Activated CD4-positive, CD25-positive, alpha-beta regulatory T cell (primary cell): ENCODE results near the gene PPIL4.
A peak's percentile ranks its signal among the peaks of the same experiment; 100 is the strongest.
"Not testable (repeated sequence)": the region's sequence is repeated elsewhere in the genome, so short reads cannot be mapped to it uniquely, and the experiment has no call there.

Experiments used
- DNase-seq, 4 experiments: peaks; one replicate each; lab custom pipeline; 2025; lab: John Stamatoyannopoulos, UW

The PPIL4 gene

DNA sequence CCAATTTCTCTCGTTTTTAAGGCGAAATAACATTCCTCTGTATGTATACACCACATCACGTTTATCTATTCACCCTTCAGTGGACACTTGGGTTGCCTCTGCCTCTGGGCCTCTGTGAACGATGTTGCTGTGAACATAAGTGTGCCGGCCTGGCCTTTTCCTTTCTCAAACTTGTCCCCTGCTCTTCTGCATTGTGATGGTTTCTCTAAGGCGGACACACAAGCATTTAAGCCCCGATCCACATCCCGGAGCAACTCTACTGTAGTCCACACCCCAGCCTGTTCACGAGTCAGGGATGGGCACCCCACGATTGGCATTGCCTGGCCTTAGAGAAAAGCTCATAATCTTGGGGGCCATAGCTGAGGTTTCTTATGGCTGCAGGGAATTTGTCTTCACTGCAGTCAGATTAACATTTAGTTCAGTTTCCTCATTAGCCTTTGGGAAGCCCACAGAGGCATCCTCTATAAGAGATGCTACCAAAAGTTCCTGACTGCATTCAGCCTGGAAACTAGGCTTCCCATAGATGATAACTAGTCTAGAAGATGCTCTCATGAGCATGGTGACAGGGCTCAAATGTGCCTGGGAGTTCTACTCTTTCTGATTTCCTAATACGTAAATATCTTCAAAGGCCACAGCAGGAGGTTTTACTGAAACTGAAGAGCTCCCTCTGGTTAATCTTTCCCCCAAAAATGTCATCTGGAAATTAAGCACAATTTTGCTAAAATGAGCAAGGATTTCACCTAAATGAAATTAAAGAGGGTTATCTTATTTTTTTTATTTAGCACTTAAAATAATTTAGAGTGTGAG is 61.8 kb downstream of the PPIL4 start:
- no peak for DNase-seq

DNA sequence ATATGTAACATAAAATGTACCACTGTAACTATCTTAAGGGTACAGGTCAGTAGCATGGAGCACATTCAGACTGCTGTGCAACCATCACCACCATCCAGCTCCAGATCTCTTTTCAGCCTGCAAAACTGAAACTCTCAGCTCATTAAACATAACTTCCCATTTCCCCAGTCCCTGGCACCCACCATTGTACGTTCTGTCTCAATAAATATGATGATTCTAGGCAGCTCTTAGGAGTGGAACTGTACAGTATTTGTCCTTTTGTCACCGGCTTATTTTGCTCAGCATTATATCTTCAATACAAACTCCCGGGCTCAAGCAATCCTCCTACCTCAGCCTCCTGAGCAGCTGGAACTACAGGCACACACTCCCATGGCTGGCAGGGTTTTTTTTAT is 62.5 kb downstream of the PPIL4 start:
- no peak for DNase-seq

DNA sequence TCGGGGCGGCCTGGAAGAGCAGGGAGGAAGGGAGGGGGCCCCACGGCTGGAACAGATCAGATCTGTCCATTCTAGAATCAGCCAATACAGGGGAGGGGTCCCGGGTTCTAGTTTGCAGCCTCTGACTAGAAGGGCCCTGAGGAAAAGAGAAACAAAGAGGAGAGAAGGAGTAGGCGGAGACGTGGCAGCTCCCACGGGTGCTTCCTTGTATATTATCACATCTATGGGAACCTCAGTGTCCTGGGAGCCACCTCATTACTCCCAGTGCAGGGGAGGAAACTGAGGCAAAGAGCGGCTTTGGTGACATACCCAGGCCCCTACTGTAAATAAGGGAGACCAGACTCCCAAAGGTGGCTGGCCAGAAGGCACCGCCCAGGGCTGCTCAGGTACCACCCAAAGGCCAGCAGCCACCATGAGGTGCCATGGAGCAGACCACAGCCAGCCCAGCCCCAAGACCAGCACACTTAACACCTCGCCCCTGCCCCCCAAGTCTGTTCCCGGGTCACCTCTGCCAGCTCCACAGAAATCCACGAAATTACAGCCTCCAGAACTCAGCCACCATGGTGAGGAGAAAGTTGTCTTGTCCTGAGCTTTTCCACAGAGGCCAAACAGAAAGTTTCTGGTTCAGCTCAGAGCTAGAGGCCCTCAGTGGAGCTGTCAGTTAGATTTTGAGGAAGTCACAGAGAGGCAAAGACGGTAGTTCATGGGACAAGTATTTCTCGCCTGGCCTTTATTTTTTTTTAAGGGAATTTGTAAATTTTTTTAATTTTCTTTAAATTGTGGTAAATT is 63.1 kb downstream of the PPIL4 start:
- no peak for DNase-seq

DNA sequence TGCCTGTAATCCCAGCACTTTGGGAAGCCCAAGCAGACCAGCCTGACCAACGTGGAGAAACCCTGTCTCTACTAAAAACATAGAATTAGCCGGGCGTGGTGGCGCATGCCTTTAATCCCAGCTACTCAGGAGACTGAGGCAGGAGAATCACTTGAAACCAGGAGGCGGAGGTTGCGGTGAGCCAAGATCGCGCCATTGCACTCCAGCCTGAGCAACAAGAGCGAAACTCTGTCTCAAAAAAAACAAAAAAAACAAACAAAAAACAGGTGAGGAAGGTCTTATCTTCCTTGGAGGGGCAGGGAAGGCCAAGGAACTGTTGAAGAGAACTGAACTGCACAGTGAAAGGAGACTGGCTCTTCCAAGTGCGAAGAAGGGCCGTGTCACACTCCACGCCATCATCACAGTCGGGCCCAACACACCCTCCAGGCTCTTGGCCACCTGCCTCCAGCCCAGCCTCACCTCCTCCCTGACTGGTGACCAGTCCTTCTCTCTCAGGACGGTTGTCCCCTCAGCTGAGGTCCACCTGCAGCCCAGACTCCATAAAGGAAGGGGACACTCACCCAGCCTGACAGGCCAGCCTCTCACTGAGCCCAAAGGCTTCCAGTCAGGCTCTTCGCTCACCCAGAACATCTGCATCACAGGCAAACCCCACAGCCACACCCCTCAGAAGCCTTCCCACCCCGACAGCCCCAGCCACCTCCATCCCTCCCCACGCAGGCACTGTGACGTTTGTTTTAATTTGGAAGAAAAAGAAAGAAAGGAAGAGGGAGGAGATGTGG is 65.2 kb downstream of the PPIL4 start:
- peak in 1 of 4 experiments; percentile 11 for DNase-seq

DNA sequence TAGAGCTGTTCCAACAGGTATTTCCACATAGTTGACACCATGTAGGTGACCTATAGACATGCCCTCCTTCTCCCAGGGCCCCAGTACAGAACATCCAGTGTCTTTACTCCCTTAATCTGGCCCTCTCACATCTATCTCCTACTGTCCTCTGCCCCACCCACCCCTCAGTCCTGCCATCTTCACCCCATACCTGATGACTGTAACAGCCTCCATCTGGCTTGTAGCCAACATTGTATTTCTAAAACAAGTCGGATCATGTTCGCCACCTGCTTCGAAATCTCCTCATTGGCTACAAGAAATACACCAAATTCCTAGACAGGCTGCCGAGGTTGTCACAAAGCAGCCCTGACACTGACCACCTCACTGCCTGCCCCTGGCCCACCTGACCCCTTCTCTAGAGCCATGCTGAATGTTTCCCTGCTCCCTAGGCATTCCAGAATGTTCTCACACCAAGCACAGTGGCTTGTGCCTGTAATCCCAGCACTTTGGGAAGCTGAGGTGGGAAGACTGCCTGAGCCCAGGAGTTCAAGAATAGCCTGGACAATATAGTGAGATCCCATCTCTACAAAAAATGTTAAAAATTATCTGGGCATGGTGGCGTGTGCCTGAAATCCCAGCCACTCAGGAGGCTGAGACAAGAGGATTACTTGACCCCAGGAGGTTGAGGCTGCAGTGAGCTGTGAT is 67.1 kb downstream of the PPIL4 start:
- no peak for DNase-seq

DNA sequence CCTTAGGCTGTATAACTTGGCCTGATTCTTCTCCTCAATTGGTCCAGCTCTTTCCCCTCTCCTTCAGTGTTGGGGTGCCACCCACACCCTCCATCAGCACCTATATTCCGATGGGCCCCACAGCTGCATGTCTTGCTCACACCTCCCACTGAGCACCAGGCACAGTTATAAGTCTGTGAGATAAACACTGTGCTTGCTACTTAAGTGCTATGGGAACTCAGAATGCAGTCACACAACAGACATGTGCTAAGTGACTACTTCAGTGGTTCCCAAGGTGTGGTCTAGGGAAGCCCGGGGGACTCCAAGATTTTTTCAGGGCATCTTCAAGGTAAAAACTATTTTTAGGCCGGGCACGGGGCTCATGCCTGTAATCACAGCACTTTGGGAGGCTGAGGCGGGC is 68.3 kb downstream of the PPIL4 start:
- no peak for DNase-seq

DNA sequence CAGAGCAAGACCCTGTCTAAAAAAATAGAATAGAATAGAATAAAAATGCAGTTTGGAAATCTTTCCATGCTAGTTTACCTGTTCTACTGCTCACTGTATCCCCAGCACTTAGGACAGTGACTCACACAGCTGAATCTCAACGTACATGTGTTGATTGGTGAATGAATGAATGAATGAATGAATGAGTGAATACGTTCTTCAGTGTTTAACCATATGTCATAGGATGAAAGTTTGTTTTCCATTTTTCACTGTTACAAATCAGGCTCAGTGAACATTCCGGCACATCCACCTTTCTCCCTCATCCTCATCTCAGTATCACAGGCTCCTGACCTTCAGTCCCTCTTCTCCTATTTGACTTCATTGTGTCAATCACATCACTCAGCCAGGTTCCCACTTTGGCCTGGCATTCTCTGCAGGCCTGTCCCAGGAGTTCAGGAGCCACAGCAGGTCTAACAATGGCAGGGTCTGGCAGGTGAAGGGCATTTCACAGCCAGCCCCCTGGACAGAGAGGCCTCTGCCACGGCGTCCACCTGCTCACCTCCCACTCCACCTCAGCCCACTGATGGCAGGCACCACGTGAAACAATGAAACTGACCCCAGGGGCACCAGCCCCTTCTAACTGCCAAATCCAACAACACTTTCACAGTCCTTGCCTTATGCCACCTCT is 68.9 kb downstream of the PPIL4 start:
- DNase-seq, result no peak

DNA sequence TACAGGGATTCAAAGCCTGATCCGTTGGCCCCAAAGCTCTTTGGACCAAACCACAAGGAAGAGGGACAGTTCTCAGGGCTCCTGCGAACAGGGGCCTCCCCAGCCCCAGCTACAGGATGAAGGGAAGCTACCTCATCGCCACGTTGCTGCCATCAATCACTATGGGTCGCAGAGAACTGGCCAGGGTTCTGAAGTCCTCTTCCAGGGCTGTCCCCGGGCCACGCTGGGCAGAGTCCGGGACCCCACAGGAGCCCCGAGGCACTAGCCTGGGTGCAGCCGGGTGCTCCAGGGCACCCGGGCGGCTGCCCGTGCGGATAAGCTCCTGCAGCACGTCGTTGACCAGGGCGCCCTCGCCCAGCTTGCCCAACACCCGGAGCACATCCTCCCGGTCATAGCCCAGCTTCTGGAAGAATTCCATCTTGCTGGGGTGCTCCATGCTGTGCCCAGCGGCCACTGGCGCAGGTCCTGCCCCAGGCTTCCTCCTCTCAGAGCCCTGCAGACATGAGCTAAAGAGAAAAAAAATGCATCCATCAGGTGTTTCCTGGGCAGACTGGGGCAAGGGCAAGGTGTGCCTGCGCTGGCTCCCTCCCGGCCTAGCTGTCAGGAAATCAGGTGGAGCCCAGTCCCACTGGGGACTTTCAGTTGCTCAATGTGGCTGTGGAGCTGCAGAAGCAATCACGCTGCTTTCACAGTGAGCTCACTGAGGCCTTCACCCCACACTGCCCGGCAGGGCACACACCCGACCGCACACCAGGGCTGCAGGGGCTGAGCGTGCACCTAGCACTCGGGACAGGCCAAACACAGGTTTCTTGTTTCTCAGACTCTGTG is 71.5 kb downstream of the PPIL4 start:
- no peak for DNase-seq

DNA sequence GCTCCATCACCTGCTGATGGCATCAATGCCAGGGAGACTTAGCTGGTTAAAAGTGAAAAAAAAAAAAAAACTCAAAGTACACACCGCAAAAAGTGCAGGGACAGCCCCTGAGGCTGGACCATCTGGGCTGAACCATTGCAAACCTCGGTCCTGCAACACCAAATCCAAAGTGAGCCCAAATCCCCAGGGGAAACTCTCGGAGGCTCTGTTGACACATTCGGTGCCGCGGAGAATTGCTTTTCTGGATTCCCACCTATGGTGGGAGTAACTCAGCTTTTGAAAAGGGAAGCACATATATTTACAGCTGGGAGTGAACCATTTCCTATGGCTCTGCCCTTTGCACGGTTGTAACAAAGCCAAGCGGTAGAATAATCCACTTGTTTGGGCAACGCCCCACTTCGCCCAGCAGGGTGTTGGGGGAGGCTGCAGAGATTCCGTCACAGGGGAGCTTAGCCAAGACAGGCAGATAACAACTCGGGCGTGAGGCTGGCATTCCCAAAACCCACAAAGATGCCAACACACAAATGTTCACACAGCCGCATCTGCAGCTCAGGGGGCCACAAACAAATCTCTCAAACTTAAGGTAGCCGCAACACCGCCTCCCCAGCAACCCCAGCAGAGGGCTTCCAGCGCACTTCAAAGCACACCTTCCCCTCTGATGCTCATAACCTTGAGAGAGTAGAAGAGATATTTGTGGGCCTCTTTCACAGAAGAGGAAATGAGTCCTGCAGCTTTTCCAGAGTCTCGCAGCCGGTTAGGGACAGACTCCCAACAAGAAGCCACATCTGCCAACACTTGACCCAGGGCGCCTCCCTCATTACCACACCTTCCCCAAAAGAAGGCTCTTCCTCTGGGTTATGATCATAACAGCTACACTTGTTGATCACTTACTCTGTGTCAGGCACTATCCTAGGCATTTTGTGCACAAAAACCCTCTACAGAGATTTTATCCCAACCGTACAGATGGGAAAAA is 72.5 kb downstream of the PPIL4 start:
- no peak for DNase-seq

DNA sequence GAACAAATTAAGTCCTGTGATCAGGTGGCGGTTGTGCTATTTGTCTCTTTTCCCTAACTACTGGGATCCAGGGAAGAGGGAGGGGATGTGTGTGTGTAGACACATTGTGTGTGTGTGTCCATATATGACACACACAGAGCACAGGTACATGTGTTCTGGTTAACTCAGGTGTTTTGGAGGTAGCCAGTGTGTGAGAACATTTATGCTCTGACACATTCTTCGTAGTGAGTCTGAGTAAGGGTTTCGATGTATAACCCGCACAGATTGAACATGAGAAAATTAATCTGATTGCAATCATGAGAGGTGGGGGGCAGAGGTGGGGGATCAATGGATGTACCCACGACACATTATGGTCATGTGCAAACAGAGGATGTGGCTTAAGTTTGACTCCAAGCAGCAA is 73.6 kb downstream of the PPIL4 start:
- DNase-seq, result no peak

DNA sequence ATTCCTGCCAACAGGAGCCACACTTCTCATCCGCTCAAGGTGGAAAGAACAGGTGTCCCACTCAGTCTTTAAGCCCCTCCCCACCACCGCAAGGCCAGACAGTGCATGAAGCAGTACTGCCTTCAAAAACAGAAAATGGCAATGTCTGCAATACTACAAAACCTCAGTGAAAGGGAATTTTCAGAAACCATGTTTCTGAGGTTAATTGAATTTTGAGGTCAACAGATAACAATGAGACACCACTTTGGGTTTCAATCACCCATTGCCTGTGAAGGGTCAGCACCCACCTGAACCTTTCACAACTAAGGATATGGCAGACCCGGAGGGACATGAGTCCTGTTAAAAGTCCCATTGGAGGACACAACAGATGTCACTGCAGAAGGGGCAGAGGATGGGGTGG is 74.0 kb downstream of the PPIL4 start:
- DNase-seq, result no peak

DNA sequence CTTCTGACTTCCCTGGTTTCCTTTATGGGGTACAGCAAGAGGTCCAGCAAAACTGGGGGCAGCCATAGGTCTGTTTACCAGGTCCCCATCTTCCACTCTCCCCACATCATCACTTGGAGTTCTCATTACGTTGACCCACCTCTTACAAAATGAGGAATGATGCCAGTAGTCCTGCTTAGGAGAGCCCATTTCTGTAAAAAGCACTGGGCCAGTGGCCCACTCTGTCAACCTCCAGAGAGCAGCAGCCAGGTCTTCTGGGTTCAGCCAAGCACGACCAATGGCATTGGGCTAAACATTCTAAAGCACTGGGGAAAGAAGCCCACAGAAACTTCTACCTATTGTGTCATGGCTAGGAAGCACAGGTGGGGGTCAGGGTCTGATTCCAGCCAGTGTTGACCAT is 74.9 kb downstream of the PPIL4 start:
- DNase-seq, result no peak

DNA sequence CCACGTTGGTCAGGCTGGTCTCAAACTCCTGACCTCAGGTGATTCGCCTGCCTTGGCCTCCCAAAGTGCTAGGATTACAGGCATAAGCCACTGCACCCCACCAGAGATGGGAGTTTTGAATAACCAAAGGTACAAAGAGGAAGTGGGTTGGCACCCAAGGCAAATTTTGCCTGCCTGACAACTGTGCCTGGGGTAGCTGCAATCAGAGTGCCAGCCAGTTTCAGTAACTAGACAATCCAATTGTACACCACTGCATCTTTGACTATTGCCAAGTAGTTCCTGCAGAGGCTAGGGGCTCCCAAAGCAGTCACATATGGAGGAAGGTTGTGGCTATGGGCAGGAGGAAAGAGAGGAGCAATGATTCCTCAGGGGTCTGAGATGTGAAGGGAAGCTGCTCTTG is 77.7 kb downstream of the PPIL4 start:
- no peak for DNase-seq

DNA sequence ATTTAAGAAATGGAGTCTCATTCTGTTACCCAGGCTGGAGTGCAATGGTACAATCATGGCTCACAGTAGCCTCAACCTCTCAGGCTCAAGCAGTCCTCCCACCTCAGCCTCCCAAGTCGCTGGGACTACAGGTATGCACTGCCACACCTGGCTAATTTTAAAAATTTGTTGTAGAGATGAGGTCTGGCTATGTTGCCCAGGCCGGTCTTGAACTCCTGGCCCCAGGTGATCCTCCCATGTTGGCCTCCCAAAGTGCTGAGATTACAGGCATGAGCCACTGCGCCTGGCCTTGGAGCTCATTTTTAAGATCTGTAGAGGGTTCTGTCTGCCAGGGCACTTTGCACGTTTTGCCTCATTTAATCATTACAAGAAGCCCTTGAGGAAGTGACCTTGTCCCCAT is 78.6 kb downstream of the PPIL4 start:
- no peak for DNase-seq

DNA sequence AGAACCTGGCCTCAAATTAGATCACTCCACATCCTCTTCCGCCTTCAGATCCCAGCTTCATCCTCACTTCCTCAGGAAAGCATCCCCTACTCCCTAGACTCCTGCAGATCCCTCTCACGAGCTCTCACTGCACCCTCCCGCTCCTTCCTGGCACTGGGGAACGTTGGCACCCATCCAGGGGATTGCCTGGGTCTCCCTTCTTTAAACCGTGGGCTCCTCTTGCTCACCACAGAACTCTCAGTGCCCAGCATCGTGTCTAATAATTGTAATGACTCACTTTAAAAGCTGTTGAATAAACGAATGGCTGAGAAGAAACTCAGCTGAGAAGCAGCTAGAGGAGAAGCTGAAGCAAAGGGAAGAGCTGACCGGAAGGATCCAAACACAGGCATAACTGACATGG is 81.4 kb downstream of the PPIL4 start:
- DNase-seq, result no peak

DNA sequence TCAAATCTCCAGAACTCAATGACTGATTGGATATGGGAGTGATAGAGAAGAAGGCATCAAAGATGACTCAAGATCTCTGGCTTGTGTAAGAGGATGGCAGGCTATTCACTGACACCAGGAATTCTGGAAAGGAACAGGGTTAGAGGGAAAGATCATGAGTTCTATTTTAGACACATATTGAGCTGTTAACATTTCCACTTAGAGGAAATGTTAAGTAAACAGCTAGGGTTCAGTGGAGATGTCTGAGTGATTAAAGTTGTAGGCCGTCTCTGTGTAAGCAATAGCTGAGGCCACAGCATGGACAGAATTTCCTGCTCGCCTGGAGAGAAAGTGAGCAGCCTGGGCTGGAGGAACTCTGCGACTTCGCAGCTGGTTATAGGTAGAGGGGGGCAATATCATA is 82.1 kb downstream of the PPIL4 start:
- no peak for DNase-seq

DNA sequence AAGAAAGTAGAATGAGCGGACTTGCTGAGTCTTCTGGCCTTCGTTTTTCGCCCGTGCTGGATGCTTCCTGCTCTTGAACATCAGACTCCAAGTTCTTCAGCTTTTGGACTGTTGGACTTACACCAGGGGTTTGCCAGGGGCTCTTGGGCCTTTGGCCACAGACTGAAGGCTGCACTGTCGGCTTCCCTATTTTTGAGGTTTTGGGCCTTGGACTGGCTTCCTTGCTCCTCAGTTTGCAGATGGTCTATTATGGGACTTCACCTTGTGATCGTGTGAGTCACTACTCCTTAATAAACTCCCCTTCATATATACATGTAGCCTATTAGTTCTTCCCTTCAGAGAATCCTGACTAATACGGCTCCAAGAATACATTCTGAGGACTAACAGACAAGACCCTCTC is 83.1 kb downstream of the PPIL4 start:
- DNase-seq, result not testable (repeated sequence)

DNA sequence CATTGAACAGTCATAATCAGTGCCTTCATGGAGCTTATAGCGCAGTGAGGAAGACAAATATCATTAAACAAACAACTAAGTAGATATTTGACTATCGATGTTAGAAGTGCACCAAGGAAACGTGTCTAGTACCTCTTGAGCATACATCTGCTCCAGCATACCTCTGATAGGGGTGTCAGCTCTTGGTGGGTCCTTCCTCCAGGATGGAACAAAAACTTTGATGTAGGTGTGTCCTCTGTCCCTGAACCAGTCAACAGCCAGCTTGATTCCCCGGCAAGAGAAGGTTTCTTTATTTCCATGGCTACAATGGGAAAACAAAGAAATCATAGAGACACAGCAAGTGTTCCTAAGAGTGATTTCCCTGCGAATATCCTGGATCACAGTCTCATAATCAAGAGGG is 84.2 kb downstream of the PPIL4 start:
- no peak for DNase-seq

DNA sequence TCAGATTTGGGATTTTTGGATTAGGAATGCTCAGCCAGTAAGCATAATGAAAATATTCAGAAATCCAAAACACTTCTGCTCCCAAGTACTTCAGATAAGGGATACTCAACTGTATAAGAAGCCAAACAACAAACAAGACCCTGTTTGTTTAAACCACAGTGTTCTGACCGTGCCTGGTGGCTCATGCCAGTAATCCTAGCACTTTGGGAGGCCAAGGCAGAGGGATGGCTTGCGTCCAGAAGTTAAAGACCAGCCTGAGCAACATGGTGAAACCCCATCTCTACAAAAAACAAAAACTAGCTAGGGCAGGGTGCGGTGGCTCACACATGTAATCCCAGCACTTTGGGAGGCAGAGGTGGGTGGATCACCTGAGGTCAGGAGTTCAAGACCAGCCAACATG is 85.6 kb downstream of the PPIL4 start:
- not testable (repeated sequence) for DNase-seq

DNA sequence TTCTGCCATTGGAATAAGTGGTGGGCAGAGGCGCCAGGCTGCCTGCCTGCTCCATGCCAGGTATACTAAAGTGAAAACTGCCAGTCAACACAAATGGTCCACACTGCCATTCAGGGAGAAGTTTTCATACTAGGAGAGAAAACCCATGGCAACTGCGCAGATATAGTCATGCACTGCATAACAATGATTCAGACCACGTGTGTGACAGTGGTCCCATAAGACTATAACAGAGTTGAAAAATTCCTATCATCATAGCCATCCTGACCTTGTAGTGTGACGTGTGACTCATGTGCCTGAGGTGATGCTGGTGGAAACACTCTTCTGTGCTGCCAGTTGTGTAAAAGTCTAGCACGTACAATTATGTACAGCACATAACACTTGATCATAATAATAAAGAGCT is 86.1 kb downstream of the PPIL4 start:
- DNase-seq, result no peak
